Measurements from ENCODE around the gene GRM5. TPM values are rescaled to one million over a fixed set of nuclear protein-coding genes. Genes with fewer than 3 reads are reported as not detected.
A peak's percentile ranks its signal among the peaks of the same experiment; 100 is the strongest.

GRM5 gene
- total RNA-seq, 4 donors from 2014 or later = under 0.01 to 1.8 (median under 0.01) TPM; not detected in 1

DNA sequence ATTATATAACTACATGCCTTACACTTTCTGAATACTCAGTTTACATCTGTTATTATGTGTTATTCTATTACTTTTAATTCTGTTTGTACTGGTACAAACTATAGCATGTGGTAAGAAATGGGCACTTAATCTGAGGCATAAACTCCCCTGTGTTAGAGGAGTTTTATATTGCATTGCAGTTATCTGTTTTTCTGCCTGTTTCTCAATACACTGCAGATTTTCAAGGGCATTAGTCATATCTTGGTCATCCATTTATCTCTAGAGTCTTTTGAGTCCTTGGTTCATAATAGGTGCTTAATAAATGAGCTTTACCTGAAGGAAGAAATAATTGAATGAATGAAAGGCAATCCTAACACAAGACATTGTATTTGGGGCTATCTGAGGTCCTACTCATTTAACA is 545.4 kb downstream of the GRM5 start:
- Histone ChIP-seq H3K9me3 (no peaks in the 10 kb centered on the region), H3K4me3 (no peak overlapping the region), H3K27ac (no peak overlapping the region), H3K27me3 (no peaks in the 10 kb centered on the region), H3K4me1 (peaks cover 0 to 11% (median 0%) of the 10 kb centered on the region in 4 donors), H3K36me3 (no peaks in the 10 kb centered on the region)
- no peak for TF ChIP-seq POLR2A (IDR thresholded peaks at IDR 0.05)
- no peak for TF ChIP-seq EP300 (IDR thresholded peaks at IDR 0.05)
- TF ChIP-seq CTCF (IDR thresholded peaks at IDR 0.05) = no peak
- no peak for DNase-seq (ENCODE audit: low spot score in 2 of 2)

GRCh38 chr11:88515002-88515401 is 550.8 kb downstream of the GRM5 start:
- WGBS, 2 donors = 67 to 74% methylated on average over 4 of the region's 4 CpGs
- no peaks in the 10 kb centered on the region for H3K9me3 ChIP-seq

DNA sequence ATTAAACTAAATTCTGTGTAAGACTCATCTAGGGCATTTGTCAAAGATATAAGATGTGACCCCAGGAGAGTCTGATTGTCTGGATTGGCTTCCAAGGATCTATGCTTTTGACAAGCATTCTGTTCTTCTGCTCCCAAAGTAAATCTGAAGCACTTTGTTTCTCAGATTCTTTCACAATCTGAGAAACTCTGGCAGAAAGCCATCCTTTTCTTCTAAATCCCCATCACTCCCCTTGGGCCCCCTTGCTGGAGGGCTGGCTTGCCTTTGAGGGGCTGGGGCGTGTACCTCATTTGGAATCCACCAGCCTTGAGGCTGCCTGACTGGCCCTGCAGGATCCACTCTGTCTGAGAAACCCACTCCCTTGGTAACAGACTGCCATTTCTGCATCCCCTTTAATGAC is 554.8 kb downstream of the GRM5 start:
- H3K36me3 ChIP-seq = no peaks in the 10 kb centered on the region
- H3K4me1 ChIP-seq = peaks cover 0 to 12% (median 0%) of the 10 kb centered on the region in 4 donors
- peaks cover 0 to 15% of the 10 kb centered on the region in 2 donors for H3K27me3 ChIP-seq
- 75 to 95% methylated on average over 1 of the region's 1 CpG for WGBS, 2 donors
- TF ChIP-seq POLR2A (IDR thresholded peaks at IDR 0.05) = no peak
- no peak for TF ChIP-seq CTCF (IDR thresholded peaks at IDR 0.05)
- TF ChIP-seq EP300 (IDR thresholded peaks at IDR 0.05) = no peak
- no peak for DNase-seq (ENCODE audit: low spot score in 2 of 2)
- no peak overlapping the region for H3K4me3 ChIP-seq
- H3K9me3 ChIP-seq = no peaks in the 10 kb centered on the region
- no peak overlapping the region for H3K27ac ChIP-seq

More at GRCh38 chr11:88515002-88515401, 550.8 kb downstream of the GRM5 start:
- TF ChIP-seq CTCF (IDR thresholded peaks at IDR 0.05) (no peak), POLR2A (IDR thresholded peaks at IDR 0.05) (no peak), EP300 (IDR thresholded peaks at IDR 0.05) (no peak)
- Histone ChIP-seq H3K4me3 (no peak overlapping the region), H3K4me1 (no peaks in the 10 kb centered on the region), H3K27me3 (no peaks in the 10 kb centered on the region), H3K36me3 (no peaks in the 10 kb centered on the region), H3K27ac (no peak overlapping the region)
- DNase-seq (ENCODE audit: low spot score in 2 of 2) = no peak

GRCh38 chr11:88508759-88509581 is 556.8 kb downstream of the GRM5 start:
- peak overlapping the region in 1 of 4 donors; percentile 1 for H3K27ac ChIP-seq
- no peak for DNase-seq (ENCODE audit: low spot score in 2 of 2)
- 10 to 47% methylated on average over 4 to 58 of the region's 84 CpGs for WGBS, 2 donors

More at GRCh38 chr11:88508759-88509581, 556.8 kb downstream of the GRM5 start:
- H3K9me3 ChIP-seq = no peaks in the 10 kb centered on the region
- H3K4me3 ChIP-seq = peak overlapping the region; percentile 16 to 45 (median 40)
- H3K36me3 ChIP-seq = no peaks in the 10 kb centered on the region
- TF ChIP-seq CTCF (IDR thresholded peaks at IDR 0.05) (no peak), EP300 (IDR thresholded peaks at IDR 0.05) (no peak), POLR2A (IDR thresholded peaks at IDR 0.05) (no peak)
- H3K4me1 ChIP-seq = peaks cover 0 to 12% (median 0%) of the 10 kb centered on the region in 4 donors
- H3K27me3 ChIP-seq = peaks cover 0 to 15% of the 10 kb centered on the region in 2 donors

Data from tibial nerve (tissue), 4 donors.